Measurements from ENCODE around the gene ASB18.

- no peak for TF ChIP-seq EZH2phosphoT487 (IDR thresholded peaks at IDR 0.05; ENCODE audit: insufficient read depth, low read depth)
- TF ChIP-seq EZH2 (IDR thresholded peaks at IDR 0.05; ENCODE audit: insufficient read depth, poor library complexity, severe bottlenecking), result no peak
Measured at GRCh38 chr2:236146436-236146835, 117.8 kb downstream of the ASB18 start.

Measured in GM23248 (cell line).